HG03565 (cell line): ENCODE data around the gene SPIRE1.

Source experiments
- ATAC-seq: cut with Tn5 transposase; IDR thresholded peaks from one replicate; pipeline ENCODE4 v1.9.1; 2021; ENCODE audit warnings: mild to moderate bottlenecking, moderate library complexity; ENCODE audit not compliant: unreplicated experiment

Gene SPIRE1

DNA sequence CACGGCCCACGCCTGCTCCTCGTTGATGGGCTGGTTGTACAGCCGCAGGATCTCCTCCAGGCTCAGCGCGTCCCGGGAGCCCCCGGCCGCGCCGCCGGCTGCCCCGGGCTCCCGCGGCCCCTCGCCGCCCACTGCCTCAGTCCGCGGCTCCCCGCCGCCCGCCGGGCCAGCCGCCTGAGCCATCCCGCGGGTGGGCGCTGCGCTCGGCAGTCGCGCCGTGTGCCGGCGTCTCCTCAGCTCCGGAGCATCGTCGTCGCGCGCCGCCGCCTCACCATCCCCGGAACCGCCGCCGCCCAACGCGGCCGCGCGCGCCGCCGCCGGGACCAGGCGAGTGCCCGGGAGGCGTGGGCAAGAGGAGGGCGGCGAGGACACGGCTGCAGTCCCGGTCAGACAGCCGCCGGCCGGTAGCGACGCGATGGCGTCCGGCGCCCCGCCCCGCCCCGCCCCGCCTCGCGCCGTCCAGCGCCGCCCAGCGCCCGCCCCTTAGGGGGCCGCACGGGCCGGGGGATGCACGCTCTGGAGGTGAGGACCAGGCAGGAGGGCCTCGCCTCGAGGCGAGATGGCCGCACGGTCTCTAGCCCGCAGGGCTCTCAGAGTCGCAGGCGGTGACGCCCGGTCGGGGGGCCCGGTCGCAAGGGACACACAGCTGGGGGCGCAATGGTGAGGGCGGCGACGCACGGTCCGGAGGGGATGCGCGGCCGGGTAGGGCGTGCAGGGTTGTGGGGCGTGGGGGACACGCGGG lies at the start of gene SPIRE1:
SPIRE1 (minus strand) TSS at position 424 of the 742 bp plus-strand sequence; CDS start at position 183, 241 bp downstream.
- peak; percentile 43 for ATAC-seq

DNA sequence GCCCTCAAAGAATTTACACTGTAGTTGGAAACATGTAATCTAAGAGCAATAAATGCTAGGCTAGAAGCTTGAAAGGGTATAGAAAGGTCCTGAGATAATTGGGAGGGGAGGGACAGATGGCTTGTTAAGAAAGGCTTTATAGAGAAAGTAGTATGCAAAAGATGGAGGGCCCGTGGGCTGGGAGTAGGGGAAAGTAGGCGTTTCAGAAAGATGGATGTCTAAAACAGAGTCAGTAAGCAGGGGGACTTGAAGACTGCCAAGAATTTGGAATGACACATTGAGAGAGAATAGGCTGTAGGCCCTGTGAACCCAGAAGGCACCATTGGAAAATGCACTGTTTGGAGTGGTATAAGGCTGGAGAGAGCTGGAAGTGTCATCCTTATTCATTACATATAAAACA lies 45.8 kb upstream of the SPIRE1 start:
- no peak for ATAC-seq

DNA sequence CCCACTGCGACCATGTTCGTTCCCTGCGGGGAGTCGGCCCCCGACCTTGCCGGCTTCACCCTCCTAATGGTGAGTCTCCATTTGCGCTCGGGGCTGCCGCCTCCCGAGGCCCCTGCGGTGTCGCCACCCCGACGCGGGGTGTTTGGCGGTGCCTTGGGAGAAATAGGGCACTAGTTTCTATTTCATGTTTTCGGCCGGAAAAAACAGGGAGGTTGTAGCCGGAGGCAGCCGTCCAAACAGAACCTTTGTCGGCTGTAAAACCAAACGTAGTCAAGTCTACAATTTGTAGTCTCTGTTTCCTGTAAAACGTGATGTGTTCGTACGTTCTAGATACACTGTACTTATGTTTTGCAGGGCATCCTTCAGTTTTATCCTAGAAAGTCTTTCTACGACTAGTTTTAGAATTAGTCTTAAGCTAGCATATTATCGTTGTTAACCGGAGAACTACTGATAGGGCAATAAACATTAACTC lies 45.2 kb upstream of the SPIRE1 start:
- ATAC-seq = no peak

DNA sequence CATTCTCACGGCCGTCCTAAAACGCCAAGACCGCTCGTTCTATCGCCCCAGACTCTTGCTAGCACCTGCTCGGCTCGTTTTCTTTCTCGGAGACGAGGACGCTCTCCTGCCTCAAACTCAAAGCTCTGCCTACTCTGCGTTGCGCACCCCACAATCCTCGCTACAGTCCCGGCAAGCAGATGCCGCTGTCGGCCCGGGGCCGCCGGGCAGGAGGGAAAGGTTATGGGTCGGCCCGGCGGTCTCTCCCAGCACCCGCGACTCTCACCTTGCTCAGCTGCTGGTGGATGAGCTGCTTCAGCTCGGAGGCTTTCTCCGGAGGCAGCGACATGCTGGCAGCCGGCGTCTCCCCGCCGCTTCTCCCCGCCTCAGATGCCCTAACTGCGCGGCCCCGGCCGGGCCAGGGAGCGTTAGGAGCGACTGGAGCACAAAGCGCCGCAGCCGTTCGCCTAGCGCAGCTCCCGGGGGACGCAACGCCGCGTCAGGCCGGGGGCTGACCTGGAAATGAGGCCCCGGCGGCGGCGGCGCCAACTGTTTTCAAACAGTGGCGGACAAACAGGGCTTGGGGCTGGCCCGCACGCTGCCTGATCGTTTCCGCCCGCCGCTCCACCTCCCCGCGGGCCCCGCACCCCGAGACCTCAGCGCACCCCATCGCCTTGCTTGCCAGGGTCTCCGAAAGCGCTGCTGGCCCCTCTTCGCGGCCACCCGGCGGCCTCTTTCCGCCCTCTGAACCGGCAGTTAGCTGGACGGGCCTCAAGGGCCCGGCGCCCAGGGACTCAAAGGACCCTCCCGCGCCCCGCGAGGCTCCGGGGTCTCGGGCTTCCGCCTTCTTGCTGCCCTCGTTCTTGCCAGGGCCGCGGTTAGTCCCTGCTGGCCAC lies 44.6 kb upstream of the SPIRE1 start, which contains the start of the genes CEP76 and PSMG2:
CEP76 (minus strand) TSS at position 503 of the 875 bp plus-strand sequence; CDS start at position 328, 175 bp downstream.
PSMG2 (plus strand) TSS at position 822 of the 875 bp plus-strand sequence. CDS start 66 bp downstream, outside the sequence.
- ATAC-seq = peak; percentile 72

DNA sequence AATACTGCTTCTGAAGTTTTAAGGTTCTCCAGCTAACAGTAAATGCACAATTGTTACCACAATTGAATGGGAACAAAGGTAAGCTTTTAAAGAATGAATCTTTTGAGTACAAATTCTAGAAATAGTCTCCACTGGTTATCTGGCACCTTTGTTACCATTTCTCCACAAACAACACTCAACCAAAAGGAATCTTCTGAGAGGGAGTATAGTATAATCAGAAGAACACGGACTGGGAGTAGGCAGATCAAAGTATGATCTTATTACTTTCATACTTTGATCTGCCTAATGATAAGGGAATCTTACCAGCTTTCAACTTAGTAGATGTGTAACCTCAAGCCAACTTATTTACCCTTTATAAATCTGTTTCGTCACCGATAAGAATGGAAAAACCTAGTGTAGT lies 43.3 kb upstream of the SPIRE1 start:
- no peak for ATAC-seq

DNA sequence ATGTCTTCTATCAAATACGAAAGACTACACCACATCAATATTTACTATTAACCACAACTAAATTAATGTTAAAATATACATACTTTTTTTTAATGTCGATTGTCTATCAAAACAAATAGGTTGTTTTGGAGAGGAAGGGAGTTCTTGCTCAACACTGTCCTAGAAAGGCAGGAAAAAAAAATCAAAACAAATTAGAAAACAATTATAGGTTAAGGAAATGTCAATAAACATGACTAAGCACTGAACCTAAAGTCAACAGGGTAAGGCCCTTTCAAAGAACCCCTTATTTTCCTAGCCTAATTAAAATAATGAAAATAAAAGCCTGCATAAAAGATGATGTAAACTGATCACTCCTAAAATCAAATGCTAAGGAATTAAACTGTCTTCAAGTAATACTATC lies 41.8 kb upstream of the SPIRE1 start:
- no peak for ATAC-seq

DNA sequence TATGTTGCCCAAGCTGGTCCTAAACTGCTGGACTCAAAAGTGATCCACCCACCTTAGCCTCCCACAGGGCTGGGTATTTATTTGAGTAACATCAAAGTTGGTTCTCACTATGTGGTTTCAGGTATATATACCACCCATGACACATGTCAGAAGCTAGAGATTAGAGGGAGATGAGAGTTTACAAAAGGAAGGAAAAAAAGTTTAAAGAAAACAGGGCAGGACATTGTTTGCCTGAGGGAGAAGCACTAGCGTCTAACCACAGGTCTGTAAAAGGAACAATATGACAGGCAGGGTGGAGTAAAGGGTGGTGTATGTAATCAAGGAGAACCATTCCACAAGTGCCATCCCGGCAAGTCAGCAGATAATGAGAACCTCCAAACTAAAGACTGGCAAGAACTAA lies 36.1 kb upstream of the SPIRE1 start:
- no peak for ATAC-seq

DNA sequence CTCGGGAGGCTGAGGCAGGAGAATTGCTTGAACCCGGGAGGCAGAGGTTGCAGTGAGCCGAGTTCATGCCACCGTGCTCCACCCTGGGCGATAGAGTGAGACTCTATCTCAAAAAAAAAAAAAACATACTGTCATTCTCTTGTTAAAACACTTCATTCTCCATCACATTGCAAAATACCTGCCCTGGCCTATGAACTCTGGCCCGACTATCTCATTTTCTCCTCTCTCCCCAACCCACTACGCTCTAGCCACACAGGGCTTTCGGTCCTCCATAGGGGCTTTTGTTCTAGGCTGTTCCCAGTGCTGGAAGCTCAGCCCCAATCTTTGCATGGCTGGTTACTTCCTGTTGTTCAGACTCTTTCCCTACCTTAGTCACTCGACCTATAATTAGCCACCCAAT lies 34.3 kb upstream of the SPIRE1 start:
- ATAC-seq = no peak

DNA sequence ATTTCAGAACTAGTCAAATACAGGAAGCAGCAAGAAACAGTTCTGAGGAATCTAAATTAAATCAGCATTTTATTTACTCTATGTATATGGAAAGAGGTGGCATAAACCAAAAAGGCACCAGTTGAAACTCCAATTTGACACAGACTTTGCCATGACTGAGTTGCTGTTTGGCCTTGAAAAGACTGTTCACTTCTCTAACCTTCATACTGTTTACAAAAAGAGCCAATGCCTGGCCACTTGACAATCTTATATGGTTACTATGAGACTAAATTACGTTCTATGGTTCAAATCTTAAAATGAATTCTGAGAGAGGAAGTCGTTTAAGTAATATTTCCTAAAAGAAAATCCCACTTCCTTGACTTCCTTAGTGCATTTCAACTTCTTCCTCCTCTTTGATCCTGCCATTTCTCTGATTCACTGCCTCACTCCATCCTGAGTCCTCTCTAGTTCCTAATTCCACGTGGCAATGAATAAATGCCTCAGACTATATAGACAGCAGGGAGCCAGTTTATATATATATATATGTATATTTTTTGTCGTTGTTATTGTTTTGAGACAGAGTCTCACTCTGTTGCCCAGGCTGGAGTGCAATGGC lies 31.4 kb upstream of the SPIRE1 start:
- no peak for ATAC-seq

DNA sequence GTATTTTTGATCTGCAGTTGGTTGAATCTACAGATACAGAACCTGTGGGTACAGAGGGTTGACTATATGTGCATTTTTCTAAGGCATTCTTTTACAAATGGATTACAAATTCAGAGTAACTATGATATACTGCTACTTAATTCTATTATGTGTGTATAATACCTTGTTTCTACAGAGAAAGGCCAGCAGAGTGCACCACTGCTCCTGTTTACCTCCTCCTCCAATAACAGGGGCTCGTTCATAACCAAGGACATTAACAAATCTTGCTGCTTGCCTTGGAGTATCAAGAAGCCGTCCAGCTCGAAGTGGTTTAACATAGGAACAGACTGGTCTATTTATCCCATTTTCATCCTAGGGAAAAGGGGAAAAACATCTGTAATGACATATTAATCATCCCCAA lies 28.2 kb upstream of the SPIRE1 start:
- no peak for ATAC-seq

DNA sequence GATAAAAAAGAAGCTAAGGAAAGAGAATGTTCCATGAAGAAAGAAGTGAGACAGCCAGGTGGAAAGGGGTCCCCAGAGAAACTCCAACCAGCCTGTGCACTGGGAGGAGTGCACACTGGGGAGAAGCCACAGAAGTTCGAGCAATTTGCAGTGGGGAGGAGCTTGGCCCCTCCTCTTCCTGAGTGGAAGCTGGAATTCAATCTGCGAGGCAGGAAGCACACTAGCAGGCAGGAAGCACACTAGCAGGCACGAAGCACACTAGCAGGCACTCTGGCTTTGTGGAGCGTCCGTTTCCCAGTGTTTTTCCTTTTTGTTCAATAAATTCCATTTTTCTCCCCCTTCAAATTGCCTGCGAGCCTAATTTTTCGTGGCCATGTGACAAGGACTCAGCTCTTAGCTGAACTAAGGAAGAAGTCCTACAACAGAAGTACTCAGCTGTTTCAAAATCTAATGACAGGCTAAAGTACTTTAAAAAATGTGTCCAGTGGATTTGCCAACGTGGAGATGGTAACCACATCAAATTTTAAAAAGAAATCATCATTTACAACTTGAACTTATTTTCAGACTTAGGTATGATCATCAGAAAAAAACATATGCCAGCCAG lies 21.4 kb upstream of the SPIRE1 start:
- no peak for ATAC-seq

DNA sequence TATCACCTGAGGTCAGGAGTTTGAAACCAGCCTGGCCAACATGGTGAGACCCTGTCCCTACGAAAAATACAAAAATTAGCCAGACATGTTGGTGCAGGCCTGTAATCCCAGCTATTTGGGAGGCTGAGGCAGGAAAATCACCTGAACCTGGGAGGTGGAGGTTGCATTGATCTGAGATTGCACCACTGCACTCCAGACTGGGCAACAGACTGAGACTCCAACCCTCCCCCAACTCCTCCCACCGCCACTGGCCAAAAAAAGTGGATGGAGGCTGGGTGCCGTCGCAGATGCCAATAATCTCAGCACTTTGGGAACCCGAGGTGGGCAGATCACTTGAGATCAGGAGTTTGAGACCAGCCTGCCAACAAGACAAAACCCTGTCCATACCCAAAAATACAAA lies 10.1 kb upstream of the SPIRE1 start:
- no peak for ATAC-seq

DNA sequence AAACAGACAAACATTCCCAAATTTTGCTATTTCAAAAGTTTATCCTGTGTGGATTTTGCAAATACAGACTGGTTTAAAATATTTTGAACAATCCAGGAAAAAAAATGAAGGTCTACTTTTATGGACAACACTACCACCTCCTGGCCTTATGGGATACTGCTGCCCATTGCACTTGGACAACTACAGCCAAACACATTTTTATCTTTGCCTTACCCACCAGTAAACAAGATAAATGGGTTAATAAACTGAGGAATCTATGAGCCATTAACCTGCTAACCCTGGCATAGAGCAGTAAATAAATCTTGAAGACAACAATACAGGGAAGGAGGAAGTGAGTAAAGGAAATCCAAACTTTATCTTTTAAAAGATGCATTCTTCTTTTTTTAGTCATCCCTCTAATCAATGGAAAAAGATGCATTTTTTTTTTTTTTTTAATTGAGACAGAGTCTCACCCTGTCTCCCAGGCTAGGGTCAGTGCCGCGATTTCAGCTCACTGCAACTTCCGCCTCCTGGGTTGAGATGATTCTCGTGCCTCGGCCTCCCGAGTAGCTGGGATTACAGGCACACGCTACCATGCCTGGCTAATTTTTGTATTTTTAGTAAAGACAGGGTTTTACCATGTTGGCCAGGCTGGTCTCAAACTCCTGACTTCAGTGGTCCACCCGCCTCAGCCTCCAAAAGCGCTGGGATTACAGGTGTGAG lies 2.1 kb upstream of the SPIRE1 start:
- ATAC-seq = no peak

DNA sequence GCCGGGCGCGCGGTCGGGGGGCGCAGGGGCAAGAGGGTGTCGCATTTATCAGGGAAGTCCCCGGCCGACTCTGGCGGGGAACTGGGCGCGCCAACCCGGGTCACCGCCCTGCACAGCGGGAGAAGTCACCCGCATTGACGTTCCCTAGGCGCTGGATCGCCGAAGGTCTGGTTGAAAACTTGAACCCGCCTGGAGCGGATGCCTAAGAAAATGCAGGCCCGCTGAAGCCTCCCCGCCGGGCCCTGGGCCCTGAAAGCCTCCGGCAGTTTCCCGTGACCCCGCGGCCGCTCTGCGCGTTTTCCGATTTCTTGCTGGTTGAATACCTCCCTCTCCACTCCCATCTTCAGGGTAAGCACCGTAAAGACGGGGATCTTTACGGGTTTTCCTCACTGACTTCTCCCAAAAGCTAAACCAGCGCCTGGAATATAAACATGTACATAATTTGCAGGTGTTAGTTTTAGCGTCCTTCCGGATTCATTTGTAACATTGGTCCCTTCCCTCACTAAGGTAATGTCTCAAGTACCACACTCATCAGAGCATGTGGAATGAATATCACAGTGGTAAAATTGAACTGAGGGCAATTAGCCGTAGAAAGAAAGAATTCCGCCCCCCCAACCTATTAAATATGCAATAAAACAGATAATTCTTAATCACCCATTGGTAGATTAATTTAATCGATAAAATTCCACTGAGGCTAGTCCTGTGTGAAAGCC lies 675 bp upstream of the SPIRE1 start:
- ATAC-seq = no peak

DNA sequence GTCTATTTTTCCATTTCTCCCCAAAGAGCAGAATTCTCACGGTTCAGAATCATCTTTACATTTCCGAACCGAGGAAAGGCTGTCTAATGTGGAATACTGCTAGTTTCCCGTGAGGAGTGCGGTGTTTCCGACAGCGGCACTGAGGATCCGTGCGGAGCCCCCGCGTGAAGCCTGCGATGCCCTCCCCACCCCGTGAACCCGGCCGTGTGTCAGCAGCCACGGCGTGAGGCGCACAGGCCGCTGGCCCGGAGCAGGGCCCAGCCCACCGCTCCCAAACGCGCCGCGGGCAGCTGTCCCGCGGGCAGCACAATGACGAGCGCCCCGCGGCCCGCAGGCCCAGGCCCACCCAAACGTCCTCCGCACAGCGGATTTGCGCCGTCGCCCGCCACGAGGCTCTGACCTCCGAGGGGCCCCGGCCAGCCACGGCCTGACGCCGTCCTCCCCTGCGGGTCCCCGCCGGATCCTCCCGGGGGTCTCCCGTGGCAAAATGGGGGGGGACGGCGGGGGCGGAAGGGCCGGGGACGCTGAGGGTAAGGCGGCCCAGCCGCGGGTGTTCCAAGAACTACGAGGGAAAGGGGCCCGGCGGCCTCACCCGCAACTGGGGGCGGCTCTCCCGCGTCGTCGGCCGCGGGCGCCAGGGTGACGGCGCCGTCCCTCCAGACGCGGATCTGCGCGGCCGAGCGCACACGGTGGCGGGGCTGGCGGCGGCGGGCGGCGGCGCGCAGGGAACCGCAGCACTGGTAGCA lies 796 bp downstream of the SPIRE1 start:
- ATAC-seq = peak; percentile 12

DNA sequence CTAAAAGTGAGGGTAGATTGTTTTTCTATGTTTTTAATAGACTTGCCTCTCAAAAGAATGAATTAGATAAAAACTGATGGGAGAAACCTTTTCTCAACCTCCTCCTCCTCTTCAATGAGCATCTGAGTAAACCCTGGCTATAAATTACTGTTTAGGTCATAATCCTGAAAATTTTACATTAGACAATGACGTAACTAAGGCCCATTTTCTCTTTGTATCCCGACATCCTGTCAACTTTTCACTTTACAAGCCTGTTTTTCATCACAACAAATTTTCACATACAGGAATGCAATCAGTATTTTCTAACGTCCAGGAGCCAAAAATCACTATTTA lies 1.3 kb downstream of the SPIRE1 start:
- ATAC-seq = no peak

DNA sequence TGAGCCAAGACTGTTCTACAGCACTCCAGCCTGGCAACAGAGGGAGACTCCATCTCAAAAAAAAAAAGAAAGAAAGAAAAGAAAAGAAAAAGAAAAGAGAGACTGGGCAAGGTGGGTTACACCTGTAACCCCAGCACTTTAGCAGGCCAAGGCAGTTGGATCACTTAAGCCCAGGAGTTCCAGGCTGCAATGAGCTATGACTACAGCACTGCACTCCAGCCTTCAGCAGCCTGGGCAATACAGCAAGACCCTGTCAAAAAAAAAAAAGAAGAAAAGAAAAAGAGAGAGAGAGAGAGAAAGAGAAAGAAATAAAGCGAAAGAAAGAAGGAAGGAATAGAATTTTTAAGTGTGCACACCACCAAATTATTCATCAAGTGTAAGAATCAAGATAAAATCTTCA lies 2.9 kb downstream of the SPIRE1 start:
- ATAC-seq = no peak

DNA sequence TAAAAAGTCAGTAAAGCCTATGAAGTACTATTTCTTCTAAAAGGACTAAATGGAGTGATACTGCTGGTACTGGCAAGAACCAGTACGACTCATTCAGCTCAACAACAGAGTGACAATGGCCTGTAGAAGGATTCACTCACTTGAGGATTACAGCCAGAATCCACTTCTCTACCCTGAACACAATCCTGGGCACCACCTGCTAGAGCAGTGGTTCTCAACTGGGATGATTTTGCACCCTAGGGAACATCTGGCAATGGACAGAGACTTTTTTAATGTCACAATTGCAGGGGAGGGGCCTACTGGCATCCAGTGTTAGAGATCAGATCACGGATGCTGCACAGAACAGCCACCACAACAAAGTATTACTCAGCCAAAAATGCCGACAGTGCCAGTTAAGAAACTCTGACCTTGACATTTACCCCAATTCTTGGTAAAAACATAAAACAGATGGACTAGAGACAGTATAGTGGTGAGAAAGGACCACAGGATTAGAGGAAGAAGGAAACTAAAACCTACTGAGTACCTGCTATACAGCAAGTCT lies 5.0 kb downstream of the SPIRE1 start:
- ATAC-seq = no peak

DNA sequence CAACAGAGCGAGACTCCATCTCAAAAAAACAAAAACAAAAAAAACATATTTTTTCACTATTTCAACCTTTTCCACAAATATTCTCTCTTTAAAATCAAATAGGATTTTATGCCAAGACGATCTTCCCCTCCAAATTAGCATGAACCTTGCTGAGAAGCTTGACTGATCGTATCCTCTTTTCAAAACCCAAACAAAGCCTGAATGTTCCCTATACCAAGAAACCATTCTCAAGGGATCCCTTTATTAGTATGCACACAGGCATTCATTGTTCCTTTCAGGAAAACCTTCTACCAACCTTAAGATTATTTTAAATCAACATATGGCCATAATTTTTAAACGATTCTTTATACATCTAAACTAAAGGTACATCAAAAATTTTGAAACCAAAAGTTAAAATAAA lies 6.3 kb downstream of the SPIRE1 start:
- no peak for ATAC-seq
